ENCODE results near the gene RNMT.

- no peak for TF ChIP-seq CTCF (IDR thresholded peaks at IDR 0.05)
- TF ChIP-seq POLR2A (IDR thresholded peaks at IDR 0.05) = no peak
- TF ChIP-seq EP300 (IDR thresholded peaks at IDR 0.05) = no peak
These were observed 30.2 kb downstream of the RNMT start for GRCh38 chr18:13756671-13757070.
